GM19468 (cell line): Measurements from ENCODE around the gene NFAT5.

Source experiments
- ATAC-seq: cut with Tn5 transposase; IDR thresholded peaks from one replicate; pipeline ENCODE4 v1.9.1; 2021; ENCODE audit warnings: mild to moderate bottlenecking, moderate library complexity, moderate number of reproducible peaks; ENCODE audit not compliant: unreplicated experiment; ENCODE audit errors: extremely low read depth

The NFAT5 gene

GRCh38 chr16:69699915-69700314 is 134.1 kb downstream of the NFAT5 start:
- ATAC-seq = no peak

DNA sequence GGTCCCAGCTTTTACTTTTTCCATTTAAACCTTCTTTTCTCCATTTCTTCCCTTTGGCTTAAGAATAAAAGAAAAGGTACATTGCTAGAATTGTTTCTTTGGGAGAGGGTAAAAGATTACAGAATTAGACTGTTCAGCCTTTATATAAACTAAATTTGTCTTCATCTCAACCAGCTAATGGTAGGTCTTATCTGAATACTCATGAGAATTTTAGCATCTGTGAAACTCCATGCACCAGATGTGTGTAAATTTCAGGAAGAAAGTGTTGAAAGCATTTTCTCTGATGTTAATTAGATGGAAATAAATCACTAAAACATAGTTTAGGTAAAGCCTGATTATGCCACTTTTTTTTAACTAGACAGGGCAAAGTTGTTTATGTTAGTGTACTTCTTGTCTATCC is 135.7 kb downstream of the NFAT5 start:
- no peak for ATAC-seq

GRCh38 chr16:69701866-69702265 is 136.1 kb downstream of the NFAT5 start:
- no peak for ATAC-seq

- ATAC-seq = no peak
These were observed 137.9 kb downstream of the NFAT5 start for GRCh38 chr16:69703638-69704037.

DNA sequence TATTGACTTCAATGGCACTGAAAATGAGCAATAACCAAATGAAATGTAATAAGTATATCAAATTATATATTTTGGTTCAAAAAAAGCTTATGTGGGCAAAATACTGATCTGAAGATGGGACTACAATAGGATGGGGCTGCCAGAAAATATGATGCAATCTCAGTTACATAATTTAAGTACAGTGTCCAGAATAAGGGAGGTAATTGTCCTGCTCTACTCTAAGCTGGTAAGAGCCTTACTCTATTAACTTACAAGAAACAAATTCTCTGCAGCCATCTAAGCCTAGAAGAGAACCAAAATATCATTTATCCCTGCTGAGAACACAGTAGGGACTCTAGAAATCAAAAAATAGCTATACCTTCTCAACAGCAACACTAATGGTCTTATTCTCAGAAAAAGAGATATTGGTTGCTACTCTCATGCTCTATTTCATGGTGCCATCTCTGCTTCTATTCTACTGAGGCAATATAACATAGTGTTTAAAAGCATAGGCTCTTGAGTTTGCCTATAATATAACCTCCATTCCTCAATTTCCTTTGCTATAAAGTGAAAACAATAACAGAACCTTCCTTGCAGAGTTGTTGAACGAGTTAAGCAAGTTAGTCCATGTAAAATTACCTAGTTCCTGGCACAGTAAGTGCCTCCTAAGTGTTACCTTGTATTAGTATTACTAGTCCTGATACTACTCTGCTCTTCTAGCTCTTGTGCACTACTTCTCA is 140.6 kb downstream of the NFAT5 start:
- no peak for ATAC-seq

- ATAC-seq = no peak
These were observed 141.2 kb downstream of the NFAT5 start for GRCh38 chr16:69706975-69707340.

DNA sequence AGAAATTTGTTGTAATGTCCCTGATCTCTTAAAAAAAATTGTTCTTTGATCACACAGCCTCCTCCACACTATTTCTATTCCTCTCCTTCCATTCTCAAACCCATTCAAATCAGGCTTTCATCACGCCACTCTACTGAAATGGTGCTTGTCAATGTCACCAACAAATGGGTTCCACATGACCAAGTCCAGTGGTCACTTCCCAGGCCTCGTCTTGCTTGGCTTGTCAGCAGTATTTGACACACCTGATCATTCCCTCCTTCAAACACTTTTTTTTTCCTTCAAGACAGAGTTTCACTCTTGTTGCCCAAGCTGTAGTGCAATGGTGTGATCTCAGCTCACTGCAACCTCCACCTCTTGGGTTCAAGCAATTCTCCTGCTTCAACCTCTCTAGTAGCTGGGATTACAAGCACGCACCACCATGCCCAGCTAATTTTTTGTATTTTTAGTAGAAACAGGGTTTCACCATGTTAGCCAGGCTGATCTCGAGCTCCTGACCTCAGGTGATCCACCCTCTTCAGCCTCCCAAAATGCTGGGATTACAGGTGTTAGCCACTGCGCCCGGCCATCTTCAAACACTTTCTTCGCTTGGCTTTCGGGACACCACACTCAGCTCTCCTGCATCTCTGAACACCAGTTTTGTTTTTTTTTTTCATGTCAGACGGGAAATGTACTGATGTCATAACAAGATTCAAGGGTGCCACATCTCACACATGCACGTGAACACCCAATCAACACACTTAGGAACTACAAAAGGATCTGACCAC is 142.3 kb downstream of the NFAT5 start:
- ATAC-seq = no peak

DNA sequence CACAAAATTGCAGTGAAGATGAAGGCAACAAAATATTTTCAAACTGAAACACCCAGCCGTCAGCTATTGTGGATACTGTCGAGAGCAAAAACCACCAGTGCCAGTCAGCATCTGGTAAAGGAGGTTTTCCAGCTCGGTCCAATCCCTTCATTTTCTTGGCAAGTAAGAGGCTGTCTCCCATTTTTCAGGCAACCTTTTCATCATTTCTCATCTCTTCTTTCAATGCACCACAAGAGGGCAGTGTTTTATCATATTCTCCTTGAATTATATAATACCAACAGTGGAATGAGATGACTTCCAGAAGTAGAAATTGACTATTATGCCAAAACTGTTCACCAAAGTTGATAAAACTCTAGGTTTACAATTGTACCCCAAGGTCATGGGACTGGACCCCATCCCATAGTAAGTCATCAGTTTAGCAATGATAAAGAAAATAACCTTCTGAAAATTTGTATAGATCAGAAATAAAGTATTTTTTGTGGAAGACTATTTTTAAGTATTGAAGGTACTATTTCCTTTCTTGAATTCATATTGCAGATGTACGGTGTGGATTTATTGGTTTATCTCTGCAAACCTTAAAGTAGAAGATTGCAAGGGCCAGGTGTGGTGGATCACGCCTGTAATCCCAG is 143.8 kb downstream of the NFAT5 start:
- ATAC-seq = no peak

DNA sequence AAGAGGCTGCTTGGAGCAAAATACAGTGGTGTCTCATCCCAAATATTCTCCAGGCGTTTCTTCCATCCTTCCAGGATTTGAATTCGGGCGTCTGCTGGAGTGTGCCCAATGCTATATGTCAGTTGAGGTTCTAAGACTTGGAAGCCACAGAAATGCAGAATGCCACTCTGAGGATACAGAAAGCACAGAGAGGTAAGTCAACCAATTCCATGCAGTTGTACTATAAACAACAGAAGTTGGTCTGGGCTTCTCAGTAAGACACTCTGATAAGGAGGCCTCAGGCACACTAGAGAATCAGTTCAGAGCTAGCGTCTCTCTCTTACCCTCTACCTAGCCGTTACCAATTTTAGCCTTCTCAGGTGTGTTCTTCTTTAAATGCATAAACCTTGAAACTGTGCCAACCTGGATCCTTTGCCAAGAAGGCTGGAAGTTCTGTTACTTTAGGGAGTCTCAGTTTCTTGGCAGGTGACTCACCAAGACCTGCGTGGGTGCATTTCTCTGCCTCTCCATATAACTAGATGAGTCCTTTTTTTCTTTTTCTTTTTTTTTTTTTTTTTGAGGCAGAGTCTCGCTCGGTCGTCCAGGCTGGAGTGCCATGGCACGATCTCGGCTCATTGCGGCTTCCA is 145.5 kb downstream of the NFAT5 start:
- no peak for ATAC-seq

DNA sequence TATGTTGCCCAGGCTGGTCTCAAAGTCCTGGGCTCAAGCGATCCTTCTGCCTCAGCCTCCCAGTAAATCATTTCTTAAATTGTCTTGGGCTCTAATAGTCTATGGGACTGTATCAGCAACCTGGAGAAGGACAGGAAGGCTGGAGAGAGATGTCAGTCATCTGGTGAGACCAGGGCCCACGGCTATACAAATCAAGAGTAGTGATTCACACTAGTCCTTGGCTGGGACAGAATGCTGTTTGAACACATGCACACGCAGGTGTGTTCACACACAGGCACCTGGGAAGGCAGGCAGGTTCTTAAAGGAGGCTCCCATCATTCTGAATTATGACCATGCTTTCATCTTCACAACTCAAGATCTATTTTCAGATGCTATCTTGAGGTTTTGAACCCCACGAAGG is 146.5 kb downstream of the NFAT5 start:
- no peak for ATAC-seq

DNA sequence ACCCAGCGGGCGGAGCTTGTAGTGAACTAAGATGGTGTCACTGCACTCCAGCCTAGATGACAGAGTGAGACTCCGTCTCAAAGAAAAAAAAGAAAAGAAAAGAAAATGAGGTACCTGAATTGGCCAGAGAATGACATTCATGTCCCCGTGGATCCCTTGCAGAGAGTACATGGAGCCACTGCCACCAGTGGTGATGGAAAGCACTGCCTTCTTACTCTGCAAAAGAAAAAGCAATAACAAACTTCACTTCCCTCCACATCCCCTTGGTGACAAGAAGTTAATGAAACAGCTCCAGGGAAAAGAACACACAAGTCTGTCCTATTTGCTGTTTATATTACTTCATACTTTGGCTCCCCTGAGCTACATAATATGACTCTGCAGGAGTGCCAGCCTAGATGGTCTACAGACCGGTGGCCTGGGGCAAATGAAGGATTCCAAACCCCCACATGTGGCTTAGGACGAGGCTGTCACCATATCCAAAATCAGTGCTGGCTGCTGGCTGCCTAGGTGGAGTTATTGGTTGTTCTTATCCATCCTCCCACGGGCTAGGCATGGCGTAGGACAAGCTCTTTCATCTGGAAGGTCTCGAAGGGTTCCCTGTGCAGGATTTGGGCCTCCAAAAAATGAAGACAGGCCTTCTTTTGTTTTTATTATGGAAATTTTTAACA is 147.3 kb downstream of the NFAT5 start:
- ATAC-seq = no peak

- no peak for ATAC-seq
These were observed 151.3 kb downstream of the NFAT5 start for GRCh38 chr16:69717066-69717465.

DNA sequence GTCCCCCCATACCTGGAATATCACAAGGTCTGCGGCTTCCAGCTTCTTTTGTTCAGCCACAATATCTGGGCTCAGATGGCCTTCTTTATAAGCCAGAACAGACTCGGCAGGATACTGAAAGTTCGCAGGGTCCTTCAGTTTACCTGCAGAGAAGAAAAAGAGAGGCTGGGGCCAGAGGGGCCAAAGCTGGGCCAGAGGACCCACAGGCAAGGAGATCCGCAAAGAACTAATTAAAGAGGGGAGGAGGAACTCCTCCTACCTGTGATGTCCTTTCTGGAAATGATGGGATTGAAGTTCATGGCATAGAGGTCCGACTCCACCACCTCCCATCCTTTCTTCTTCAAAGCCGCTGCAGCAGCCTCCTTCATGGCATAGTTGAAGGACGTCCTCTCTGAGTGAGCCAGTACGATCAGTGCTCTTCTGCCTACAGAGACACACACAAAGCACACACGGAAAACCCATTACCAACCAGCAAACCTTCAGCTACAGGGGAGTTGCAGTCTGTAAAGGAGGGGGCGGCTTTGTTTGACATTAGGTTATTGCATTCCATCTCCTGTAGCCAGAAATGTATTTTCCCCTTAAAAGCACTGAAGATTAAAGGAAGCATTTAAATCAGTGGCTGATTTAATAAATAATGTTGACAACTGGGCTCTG is 152.5 kb downstream of the NFAT5 start:
- no peak for ATAC-seq

DNA sequence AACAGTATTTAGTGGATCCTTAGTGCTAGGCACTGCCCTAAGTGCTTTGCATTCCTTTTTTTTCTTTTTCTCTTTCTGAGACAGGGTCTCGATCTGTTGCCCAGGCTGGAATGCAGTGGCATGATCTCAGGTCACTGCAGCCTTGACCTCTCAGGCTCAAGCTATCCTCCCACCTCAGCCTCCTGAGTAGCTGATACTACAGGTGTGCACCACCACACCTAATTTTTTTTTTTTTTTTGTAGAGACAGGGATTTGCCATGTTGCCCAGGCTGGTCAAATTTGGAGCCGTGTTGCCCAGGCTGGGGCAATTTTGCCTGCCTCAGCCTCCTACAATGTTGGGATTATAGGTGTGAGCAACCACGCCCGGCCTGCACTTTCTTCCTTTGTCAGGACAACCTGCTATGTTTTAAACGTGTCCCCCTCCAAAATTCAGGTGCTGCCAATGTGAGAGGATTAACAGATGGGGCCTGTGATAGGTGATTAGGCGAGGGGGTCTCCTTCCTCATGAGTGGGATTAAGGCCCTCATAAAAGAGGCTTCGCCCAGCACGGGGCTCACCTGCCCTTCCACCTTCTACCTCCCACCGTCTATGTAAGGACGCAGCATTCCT is 155.2 kb downstream of the NFAT5 start:
- ATAC-seq = no peak

DNA sequence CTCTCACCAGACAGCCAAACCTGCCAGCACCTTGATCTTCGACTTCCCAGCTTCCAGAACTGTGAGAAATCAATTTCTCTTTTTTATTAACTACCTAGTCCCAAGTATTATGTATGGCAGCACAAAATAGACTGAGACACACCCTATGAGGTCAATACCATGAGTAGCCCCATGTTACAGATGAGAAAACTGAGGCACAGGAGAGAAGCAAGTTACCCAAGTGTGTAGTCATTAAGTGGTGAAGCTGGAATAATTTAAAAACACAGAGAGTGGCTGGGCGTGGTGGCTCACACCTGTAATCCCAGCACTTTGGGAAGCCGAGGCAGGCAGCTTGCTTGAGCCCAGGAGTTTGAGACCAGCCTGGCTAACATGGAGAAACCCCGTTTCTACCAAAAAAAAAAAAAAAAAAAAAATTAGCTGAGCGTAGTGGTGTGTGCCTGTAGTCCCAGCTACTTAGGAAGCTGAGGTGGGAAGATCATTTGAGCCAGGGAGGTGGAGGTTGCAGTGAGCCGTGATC is 155.7 kb downstream of the NFAT5 start:
- ATAC-seq = no peak

GRCh38 chr16:69724414-69724873 is 158.7 kb downstream of the NFAT5 start:
- ATAC-seq = no peak

DNA sequence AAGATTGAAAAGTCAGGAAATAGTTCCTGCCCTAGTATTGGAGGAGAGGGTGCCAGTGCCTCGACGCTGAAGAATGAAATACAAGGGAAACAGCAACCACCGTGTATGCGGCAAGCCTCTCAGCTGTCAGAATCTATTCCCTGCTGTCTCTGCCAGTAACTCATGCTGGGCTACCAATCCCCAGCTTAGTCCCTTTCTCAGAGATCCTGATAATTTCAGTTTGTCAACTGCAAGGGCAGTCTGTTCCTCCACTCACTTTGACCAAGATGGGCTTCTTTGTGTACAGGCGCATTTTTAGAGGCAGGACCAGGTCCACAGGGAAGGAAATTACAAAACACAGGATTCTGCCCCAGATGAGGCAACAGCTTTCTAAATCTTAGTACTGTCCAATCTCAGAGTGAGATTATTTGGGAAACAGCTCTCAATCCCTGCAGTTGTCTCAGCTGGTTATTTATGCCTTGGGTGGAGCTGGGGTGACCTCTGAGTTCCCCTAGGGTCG is 159.3 kb downstream of the NFAT5 start:
- no peak for ATAC-seq

DNA sequence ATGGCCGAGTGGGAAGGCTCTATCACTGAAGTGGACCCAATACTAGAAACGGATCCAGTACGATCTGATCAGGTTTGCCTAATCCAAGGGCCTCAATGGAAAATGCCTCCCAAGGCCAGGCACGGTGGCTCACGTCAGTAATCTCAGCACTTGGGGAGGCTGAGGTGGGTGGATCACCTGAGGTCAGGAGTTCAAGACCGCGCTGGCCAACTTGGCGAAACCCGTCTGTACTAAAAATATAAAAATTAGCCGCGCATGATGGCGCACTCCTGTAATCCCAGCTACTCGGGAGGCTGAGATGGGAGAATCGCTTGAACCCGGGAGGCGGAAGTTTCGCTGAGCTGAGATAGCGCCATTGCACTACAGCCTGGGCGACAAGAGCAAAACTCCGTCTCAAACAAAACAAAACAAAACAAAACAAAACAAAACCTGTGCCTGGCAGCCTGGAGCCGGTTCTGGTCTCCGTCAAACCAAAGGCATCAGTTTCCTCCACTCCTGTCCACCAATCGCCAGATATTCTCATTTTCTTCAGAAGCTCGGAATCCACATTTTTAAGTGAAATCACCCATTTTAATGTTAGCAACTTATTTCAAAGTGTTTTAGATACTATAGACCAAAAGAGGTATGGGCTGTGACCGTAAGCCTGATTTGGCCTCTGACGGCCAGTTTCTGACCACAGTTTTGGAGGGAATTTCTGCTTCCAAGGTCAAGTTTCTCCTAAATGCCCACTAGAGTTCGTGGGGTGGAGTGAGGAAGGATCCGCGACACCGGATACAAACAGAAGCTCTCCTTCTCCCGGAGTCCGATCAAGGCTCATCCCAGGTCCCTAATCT is 159.9 kb downstream of the NFAT5 start:
- no peak for ATAC-seq
